Ovary (tissue), 9 donors: ENCODE data around the gene GPR101. TPM values are rescaled to one million over a fixed set of nuclear protein-coding genes. Genes with fewer than 3 reads are reported as not detected.

ENCODE experiments used
- DNase-seq, 5 donors: peaks; one replicate each; pipeline ENCODE4 v3.0.0-alpha.2; 2019 to 2020
- H3K27ac ChIP-seq, 2 donors: fragments of 200-600 bp; one replicate each; pipeline versions ENCODE4 v1.5.1 to v1.8.0; 2019 to 2022
- H3K27me3 ChIP-seq: fragments of 200-600 bp; one replicate; pipeline ENCODE4 v1.8.0; 2022
- H3K36me3 ChIP-seq: fragments of 200-600 bp; sonication (generic); one replicate; pipeline ENCODE4 v1.5.1; 2019
- H3K4me1 ChIP-seq: one replicate; pipeline ENCODE4 v1.8.1; 2013; ENCODE audit warnings: mild to moderate bottlenecking, moderate library complexity; ENCODE audit not compliant: insufficient read depth
- H3K4me3 ChIP-seq: fragments of 200-600 bp; sonication (generic); one replicate; pipeline ENCODE4 v1.5.1; 2017
- H3K9me3 ChIP-seq, 2 donors: fragments of 200-600 bp in 1 of 2; sonication (generic) in 1 of 2; one replicate each; pipeline versions ENCODE4 v1.5.1 to v1.8.1; 2013 to 2019; ENCODE audit warnings: mild to moderate bottlenecking in 1 of 2, moderate library complexity in 1 of 2
- EP300 ChIP-seq: sonication (generic); formaldehyde crosslinking; IDR thresholded peaks from one replicate; pipeline ENCODE4 v1.6.1; 2017; ENCODE audit warnings: antibody characterized with exemption
- POLR2A ChIP-seq: fragments of 450-650 bp; IDR thresholded peaks from one replicate; pipeline ENCODE4 v1.6.1; 2017; ENCODE audit warnings: antibody characterized with exemption, mild to moderate bottlenecking, moderate library complexity
- WGBS, 3 donors: extraction: QIAGEN DNeasy Blood & Tissue Kit in 1 of 3; methylation state at CpG; one replicate each; pipeline versions ENCODE4 v1.1.5 to v1.1.7; 2013 to 2017; 5-methylcytosine and 5-hydroxymethylcytosine counted together
- intact Hi-C, 4 donors: fragments of 100-400 bp; cut with DNase I; formaldehyde crosslinking; loops; one replicate each; pipeline versions ENCODE4 v1.11.0 to v1.15.1; 2022 to 2023
- polyA plus RNA-seq, 2 donors: library from polyadenylated mRNA; stranded (reverse); fragments of 200-250 nt in 1 of 2; fragments of 350-450 nt in 1 of 2; fragmentation: Illumina TruSeq in 1 of 2; extraction: RNeasy Lipid Tissue Mini Kit (QIAGEN cat#74804) in 1 of 2; gene quantifications; one replicate each; pipeline ENCODE4 v1.2.3, GENCODE V29; 2013 to 2014
- total RNA-seq, 7 donors: library from RNA; depleted of rRNA in 2 of 7; stranded (reverse); fragments of >200 nt in 2 of 7; fragmentation: NEBNext Ultra II Directional in 3 of 7; extraction: Animal tissue kit (Norgen Biotek cat#: 25700) in 3 of 7; gene quantifications; one replicate each; pipeline versions ENCODE4 v1.1.0 to v1.2.4, GENCODE V29; 2016 to 2023
- TF ChIP-seq, protein P1 (sequence below), 3 donors: fragments of 450-650 bp in 2 of 3; fragments of 200-600 bp in 1 of 3; IDR thresholded peaks; one replicate each; pipeline versions ENCODE4 v1.5.1 to v1.8.0; 2016 to 2022; ENCODE audit warnings: antibody characterized with exemption in 3 of 3, mild to moderate bottlenecking in 1 of 3
- donor health status: DM: no; HTN: no; CAD: no; lungs with moderate emphysema.
- donor health status: DM: no; HTN: no; CAD: no.
- donor health status: Bipolar disorder and iron deficiency.
- donor health status: DM: yes; HTN: yes; CAD: no.
- donor health status: DM: no; HTN: no; CAD: no.
- donor health status: DM: yes; HTN: yes; CAD: no.

Gene GPR101
- total and polyA plus RNA-seq, 9 donors = not detected

GRCh38 chrX:137051978-137052642, 18.3 kb upstream of the GPR101 start:
- H3K27me3 ChIP-seq = no peaks in the 10 kb centered on the region
- intact Hi-C loops = loop anchor here in 1 of 4 donors (5.0 kb wide), 1 partner anchor 95 kb away; no protein-coding TSS in a partner anchor
- TF ChIP-seq POLR2A = no peak
- TF ChIP-seq, protein P1, sequence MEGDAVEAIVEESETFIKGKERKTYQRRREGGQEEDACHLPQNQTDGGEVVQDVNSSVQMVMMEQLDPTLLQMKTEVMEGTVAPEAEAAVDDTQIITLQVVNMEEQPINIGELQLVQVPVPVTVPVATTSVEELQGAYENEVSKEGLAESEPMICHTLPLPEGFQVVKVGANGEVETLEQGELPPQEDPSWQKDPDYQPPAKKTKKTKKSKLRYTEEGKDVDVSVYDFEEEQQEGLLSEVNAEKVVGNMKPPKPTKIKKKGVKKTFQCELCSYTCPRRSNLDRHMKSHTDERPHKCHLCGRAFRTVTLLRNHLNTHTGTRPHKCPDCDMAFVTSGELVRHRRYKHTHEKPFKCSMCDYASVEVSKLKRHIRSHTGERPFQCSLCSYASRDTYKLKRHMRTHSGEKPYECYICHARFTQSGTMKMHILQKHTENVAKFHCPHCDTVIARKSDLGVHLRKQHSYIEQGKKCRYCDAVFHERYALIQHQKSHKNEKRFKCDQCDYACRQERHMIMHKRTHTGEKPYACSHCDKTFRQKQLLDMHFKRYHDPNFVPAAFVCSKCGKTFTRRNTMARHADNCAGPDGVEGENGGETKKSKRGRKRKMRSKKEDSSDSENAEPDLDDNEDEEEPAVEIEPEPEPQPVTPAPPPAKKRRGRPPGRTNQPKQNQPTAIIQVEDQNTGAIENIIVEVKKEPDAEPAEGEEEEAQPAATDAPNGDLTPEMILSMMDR (IDR thresholded peaks at IDR 0.05) = peak in 2 of 3 donors; percentile 43 to 50
- no peaks in the 10 kb centered on the region for H3K36me3 ChIP-seq
- peak overlapping the region; percentile 22 for H3K4me3 ChIP-seq
- no peaks in the 10 kb centered on the region for H3K9me3 ChIP-seq
- no peaks in the 10 kb centered on the region for H3K4me1 ChIP-seq
- peak; percentile 54 to 78 (median 72) for DNase-seq
- 14 to 23% (median 15%) methylated on average over 37 of the region's 37 CpGs for WGBS, 3 donors
- no peak overlapping the region for H3K27ac ChIP-seq

DNA sequence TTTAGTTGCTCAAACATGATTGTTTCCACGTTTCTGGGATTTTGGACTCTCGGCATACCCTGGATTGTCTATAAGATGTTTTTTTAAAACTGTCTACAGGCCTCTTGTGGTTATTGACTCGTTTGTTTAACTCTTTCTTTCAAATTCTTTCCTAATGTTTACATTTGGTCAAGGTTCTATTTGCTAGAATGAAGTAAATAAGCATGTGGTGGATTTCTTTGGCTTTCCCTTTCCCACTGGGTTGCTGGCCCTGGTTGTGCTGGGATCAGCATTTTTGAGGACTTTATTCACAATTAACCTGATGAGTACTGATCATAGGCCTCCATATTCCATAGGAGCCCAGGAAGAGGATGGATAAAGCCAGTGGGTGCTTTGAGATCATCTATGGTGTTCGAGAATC, 11.1 kb upstream of the GPR101 start:
- Histone ChIP-seq H3K4me3 (no peak overlapping the region), H3K9me3 (no peaks in the 10 kb centered on the region), H3K36me3 (no peaks in the 10 kb centered on the region), H3K4me1 (no peaks in the 10 kb centered on the region), H3K27me3 (no peaks in the 10 kb centered on the region), H3K27ac (no peak overlapping the region)
- DNase-seq = no peak
- WGBS, 3 donors = 51 to 62% (median 57%) methylated on average over 4 of the region's 4 CpGs
- TF ChIP-seq, protein P1 (IDR thresholded peaks at IDR 0.05) = no peak
- TF ChIP-seq POLR2A = no peak
- no peak for TF ChIP-seq EP300
- intact Hi-C loops = no loop called here

DNA sequence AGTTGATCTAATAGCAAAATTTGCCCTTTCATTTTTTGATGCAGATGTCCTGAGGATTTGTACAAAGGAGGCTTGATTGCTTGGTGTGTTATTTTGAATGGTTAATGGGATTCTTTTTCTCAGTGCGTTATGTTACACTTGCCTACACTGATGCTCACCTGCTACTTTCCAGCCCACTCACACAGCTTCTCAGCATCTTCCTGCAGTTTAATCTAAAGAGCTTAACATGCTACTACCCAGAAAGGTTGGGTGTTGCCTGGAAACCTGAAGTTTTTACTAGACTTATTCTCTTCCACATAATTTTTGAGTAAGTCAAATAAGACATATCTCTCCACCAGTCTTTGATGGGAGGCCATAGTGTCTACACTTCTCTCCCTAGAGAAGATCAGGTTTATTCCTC, 9.9 kb upstream of the GPR101 start:
- Histone ChIP-seq H3K27ac (no peak overlapping the region), H3K4me1 (no peaks in the 10 kb centered on the region), H3K36me3 (no peaks in the 10 kb centered on the region), H3K9me3 (no peaks in the 10 kb centered on the region), H3K4me3 (no peak overlapping the region), H3K27me3 (no peaks in the 10 kb centered on the region)
- no peak for DNase-seq
- intact Hi-C loops = no loop called here
- WGBS, 3 donors = 72 to 89% (median 78%) methylated on average over 1 of the region's 1 CpG
- TF ChIP-seq, protein P1 (IDR thresholded peaks at IDR 0.05) = no peak
- no peak for TF ChIP-seq POLR2A
- no peak for TF ChIP-seq EP300

- H3K36me3 ChIP-seq = no peaks in the 10 kb centered on the region
- DNase-seq = no peak
- H3K27ac ChIP-seq = no peak overlapping the region
- TF ChIP-seq POLR2A = no peak
- TF ChIP-seq EP300 = no peak
- TF ChIP-seq, protein P1 (IDR thresholded peaks at IDR 0.05) = no peak
- intact Hi-C loops = no loop called here
- 73 to 82% (median 81%) methylated on average over 3 of the region's 3 CpGs for WGBS, 3 donors
- H3K27me3 ChIP-seq = no peaks in the 10 kb centered on the region
- H3K9me3 ChIP-seq = no peaks in the 10 kb centered on the region
- H3K4me1 ChIP-seq = no peaks in the 10 kb centered on the region
- H3K4me3 ChIP-seq = no peak overlapping the region
Observed at GRCh38 chrX:137041329-137041728, 7.5 kb upstream of the GPR101 start.
